Measurements from ENCODE around the gene LMX1A.

The LMX1A gene

GRCh38 chr1:165241952-165242351 lies 114.6 kb downstream of the LMX1A start:
- no peak for TF ChIP-seq CTCF (IDR thresholded peaks at IDR 0.05; ENCODE audit: insufficient read depth, low read depth, low read length, missing control alignments)
- DNase-seq (ENCODE audit: low read depth), result no peak

GRCh38 chr1:165241321-165241720 lies 115.2 kb downstream of the LMX1A start:
- H3K4me3 ChIP-seq (ENCODE audit: low read depth, low read length), result no peak overlapping the region
- TF ChIP-seq CTCF (IDR thresholded peaks at IDR 0.05; ENCODE audit: insufficient read depth, low read depth, low read length, missing control alignments), result no peak
- DNase-seq (ENCODE audit: low read depth), result no peak

More at GRCh38 chr1:165241952-165242351, 114.6 kb downstream of the LMX1A start:
- H3K4me3 ChIP-seq (ENCODE audit: low read depth, low read length), result no peak overlapping the region

- no peak for TF ChIP-seq CTCF (IDR thresholded peaks at IDR 0.05; ENCODE audit: insufficient read depth, low read depth, low read length, missing control alignments)
- no peak overlapping the region for H3K4me3 ChIP-seq (ENCODE audit: low read depth, low read length)
- DNase-seq (ENCODE audit: low read depth), result no peak
These were observed 116.0 kb downstream of the LMX1A start for GRCh38 chr1:165240492-165240891.

GRCh38 chr1:165239873-165240272 lies 116.6 kb downstream of the LMX1A start:
- no peak overlapping the region for H3K4me3 ChIP-seq (ENCODE audit: low read depth, low read length)
- no peak for TF ChIP-seq CTCF (IDR thresholded peaks at IDR 0.05; ENCODE audit: insufficient read depth, low read depth, low read length, missing control alignments)
- DNase-seq (ENCODE audit: low read depth), result no peak

GRCh38 chr1:165235777-165236291 lies 120.7 kb downstream of the LMX1A start:
- no peak for TF ChIP-seq CTCF (IDR thresholded peaks at IDR 0.05; ENCODE audit: insufficient read depth, low read depth, low read length, missing control alignments)
- H3K4me3 ChIP-seq (ENCODE audit: low read depth, low read length), result no peak overlapping the region
- DNase-seq (ENCODE audit: low read depth), result no peak

GRCh38 chr1:165235155-165235776 lies 121.2 kb downstream of the LMX1A start:
- DNase-seq (ENCODE audit: low read depth), result no peak
- no peak for TF ChIP-seq CTCF (IDR thresholded peaks at IDR 0.05; ENCODE audit: insufficient read depth, low read depth, low read length, missing control alignments)
- H3K4me3 ChIP-seq (ENCODE audit: low read depth, low read length), result no peak overlapping the region

- DNase-seq (ENCODE audit: low read depth), result no peak
- no peak overlapping the region for H3K4me3 ChIP-seq (ENCODE audit: low read depth, low read length)
- no peak for TF ChIP-seq CTCF (IDR thresholded peaks at IDR 0.05; ENCODE audit: insufficient read depth, low read depth, low read length, missing control alignments)
These were observed 122.4 kb downstream of the LMX1A start for GRCh38 chr1:165234149-165234548.

All from GM12865 (cell line).